Right atrium auricular region (tissue), 2 donors: ENCODE results near the gene TFAP2B. TPM values are rescaled to one million over a fixed set of nuclear protein-coding genes. Genes with fewer than 3 reads are reported as not detected.

Source experiments
- DNase-seq: peaks from one replicate; pipeline ENCODE4 v3.0.0-alpha.2; 2019; ENCODE audit warnings: low spot score
- H3K27ac ChIP-seq, 2 donors: fragments of 200-600 bp; sonication (generic); 1 replicate in 1 of 2; 2 replicates in 1 of 2; pipeline ENCODE4 v1.5.1; 2016 to 2019
- H3K27me3 ChIP-seq, 2 donors: fragments of 200-600 bp; sonication (generic); one replicate each; pipeline versions ENCODE4 v1.5.1 to v1.6.0; 2017 to 2019
- H3K36me3 ChIP-seq: fragments of 200-600 bp; sonication (generic); one replicate; pipeline ENCODE4 v1.5.1; 2016
- H3K4me1 ChIP-seq, 2 donors: fragments of 200-600 bp; sonication (generic); one replicate each; pipeline versions ENCODE4 v1.5.1 to v1.6.0; 2017 to 2019
- H3K4me3 ChIP-seq, 2 donors: fragments of 200-600 bp; sonication (generic); 1 replicate in 1 of 2; 2 replicates in 1 of 2; pipeline ENCODE4 v1.5.1; 2017 to 2019; ENCODE audit warnings: mild to moderate bottlenecking in 1 of 2, moderate library complexity in 1 of 2
- H3K9me3 ChIP-seq, 2 donors: fragments of 200-600 bp; sonication (generic); one replicate each; pipeline ENCODE4 v1.5.1; 2019
- CTCF ChIP-seq, 2 donors: fragments of 200-600 bp; sonication (generic); IDR thresholded peaks; one replicate each; pipeline ENCODE4 v1.5.1; 2019; ENCODE audit warnings: antibody characterized with exemption in 2 of 2
- total RNA-seq, 2 donors: library from RNA; depleted of rRNA; stranded (reverse); fragments of >200 nt; gene quantifications; one replicate each; pipeline ENCODE4 v1.1.0, GENCODE V29; 2016

The TFAP2B gene
- total RNA-seq, 2 donors from 2014 or later = not detected

- no peaks in the 10 kb centered on the region for H3K9me3 ChIP-seq
- no peak overlapping the region for H3K27ac ChIP-seq
- no peak for TF ChIP-seq CTCF (IDR thresholded peaks at IDR 0.05)
- peaks cover 21 to 22% of the 10 kb centered on the region in 2 donors for H3K27me3 ChIP-seq
- peaks cover 0 to 21% of the 10 kb centered on the region in 2 donors for H3K4me1 ChIP-seq
- no peak overlapping the region for H3K4me3 ChIP-seq
- no peak for DNase-seq
- H3K36me3 ChIP-seq = no peaks in the 10 kb centered on the region
These were observed 1.6 kb upstream of the TFAP2B start for GRCh38 chr6:50816947-50817645.

- no peak for DNase-seq
- Histone ChIP-seq H3K4me1 (peaks cover 0 to 21% of the 10 kb centered on the region in 2 donors), H3K9me3 (no peaks in the 10 kb centered on the region), H3K36me3 (no peaks in the 10 kb centered on the region), H3K27ac (no peak overlapping the region), H3K27me3 (peaks cover 21 to 22% of the 10 kb centered on the region in 2 donors), H3K4me3 (no peak overlapping the region)
- no peak for TF ChIP-seq CTCF (IDR thresholded peaks at IDR 0.05)
These were observed 1.1 kb upstream of the TFAP2B start for GRCh38 chr6:50817646-50817950.

- Histone ChIP-seq H3K27me3 (peaks cover 21 to 22% of the 10 kb centered on the region in 2 donors), H3K9me3 (no peaks in the 10 kb centered on the region), H3K36me3 (no peaks in the 10 kb centered on the region), H3K4me3 (no peak overlapping the region), H3K4me1 (peaks cover 0 to 21% of the 10 kb centered on the region in 2 donors), H3K27ac (no peak overlapping the region)
- TF ChIP-seq CTCF (IDR thresholded peaks at IDR 0.05) = no peak
- no peak for DNase-seq
These were observed 651 bp upstream of the TFAP2B start for GRCh38 chr6:50818020-50818419.

- no peak for DNase-seq
- Histone ChIP-seq H3K27ac (no peak overlapping the region), H3K27me3 (peaks cover 28 to 36% of the 10 kb centered on the region in 2 donors), H3K4me1 (peaks cover 0 to 21% of the 10 kb centered on the region in 2 donors), H3K4me3 (peak overlapping the region in 1 of 2 donors; percentile 15), H3K36me3 (no peaks in the 10 kb centered on the region), H3K9me3 (no peaks in the 10 kb centered on the region)
- no peak for TF ChIP-seq CTCF (IDR thresholded peaks at IDR 0.05)
These were observed 814 bp downstream of the TFAP2B start for GRCh38 chr6:50819466-50819903.

GRCh38 chr6:50819904-50820868 lies 1.5 kb downstream of the TFAP2B start:
- H3K36me3 ChIP-seq = no peaks in the 10 kb centered on the region
- no peak for TF ChIP-seq CTCF (IDR thresholded peaks at IDR 0.05)
- peaks cover 0 to 21% of the 10 kb centered on the region in 2 donors for H3K4me1 ChIP-seq
- no peak for DNase-seq
- no peaks in the 10 kb centered on the region for H3K9me3 ChIP-seq
- peak overlapping the region in 1 of 2 donors; percentile 15 for H3K4me3 ChIP-seq
- H3K27ac ChIP-seq = no peak overlapping the region
- peaks cover 28 to 37% of the 10 kb centered on the region in 2 donors for H3K27me3 ChIP-seq
